Natural killer cell (primary cell): ENCODE results near the gene PTPRO. TPM values are rescaled to one million over a fixed set of nuclear protein-coding genes. Genes with fewer than 3 reads are reported as not detected.

ENCODE experiments used
- ATAC-seq, 3 donors: fragments of 150-1000 bp in 2 of 3; fragments of 200-7000 bp in 1 of 3; cut with Tn5 transposase; 1 replicate in 1 of 3; 2 replicates in 2 of 3; pipeline ENCODE4 v1.10.0; 2021; ENCODE audit warnings: mild to moderate bottlenecking in 2 of 3, moderate library complexity in 2 of 3
- DNase-seq, 2 donors: peaks; one replicate each; pipeline versions ENCODE4 v3.0.0 to v3.0.0-alpha.2; 2013 to 2021; ENCODE audit warnings: mixed read lengths in 1 of 2
- H3K27ac ChIP-seq: one replicate; pipeline ENCODE4 v1.5.1; 2013; ENCODE audit warnings: mild to moderate bottlenecking, low read length
- H3K27me3 ChIP-seq: one replicate; pipeline ENCODE4 v1.6.1; 2013; ENCODE audit warnings: low read length; ENCODE audit not compliant: control insufficient read depth, insufficient read depth
- H3K36me3 ChIP-seq: one replicate; pipeline ENCODE4 v1.6.1; 2013; ENCODE audit warnings: low read length; ENCODE audit not compliant: control insufficient read depth, insufficient read depth
- H3K4me1 ChIP-seq: one replicate; pipeline ENCODE4 v1.6.1; 2013; ENCODE audit warnings: low read length; ENCODE audit not compliant: control insufficient read depth, insufficient read depth
- H3K4me3 ChIP-seq: one replicate; pipeline ENCODE4 v1.5.1; 2013; ENCODE audit warnings: low read length
- H3K9me3 ChIP-seq: one replicate; pipeline ENCODE4 v1.6.1; 2013; ENCODE audit warnings: low read length; ENCODE audit not compliant: control insufficient read depth, insufficient read depth
- H3K27ac Mint-ChIP-seq, 2 donors: one replicate each; pipeline ENCODE4 v1.8.0; 2022; ENCODE audit warnings: mild to moderate bottlenecking in 2 of 2, mixed read lengths in 2 of 2, moderate library complexity in 1 of 2
- H3K27me3 Mint-ChIP-seq, 2 donors: one replicate each; pipeline ENCODE4 v1.8.0; 2022; ENCODE audit warnings: low read depth in 2 of 2, mixed read lengths in 2 of 2
- H3K36me3 Mint-ChIP-seq: one replicate; pipeline ENCODE4 v1.8.0; 2022; ENCODE audit warnings: mixed read lengths
- H3K4me1 Mint-ChIP-seq, 2 donors: one replicate each; pipeline ENCODE4 v1.8.0; 2022; ENCODE audit warnings: mixed read lengths in 2 of 2
- H3K4me3 Mint-ChIP-seq: one replicate; pipeline ENCODE4 v1.8.0; 2022; ENCODE audit warnings: mild to moderate bottlenecking, moderate library complexity, mixed read lengths
- H3K9me3 Mint-ChIP-seq, 2 donors: one replicate each; pipeline ENCODE4 v1.8.0; 2022; ENCODE audit warnings: mixed read lengths in 2 of 2
- CTCF ChIP-seq: fragments of 200-600 bp; IDR thresholded peaks from one replicate; pipeline ENCODE4 v1.8.0; 2022; ENCODE audit warnings: antibody characterized with exemption
- WGBS: methylation state at CpG from one replicate; pipeline ENCODE4 v1.1.7; 2013; ENCODE audit warnings: missing lambda C conversion rate; ENCODE audit not compliant: insufficient coverage; 5-methylcytosine and 5-hydroxymethylcytosine counted together
- intact Hi-C: fragments of 100-400 bp; cut with micrococcal nuclease; formaldehyde crosslinking; loops from one replicate; pipeline ENCODE4 v1.14.2; 2022
- total RNA-seq, 4 donors: library from RNA; stranded (reverse); fragments of 120-200 nt in 1 of 4; gene quantifications; one replicate each; pipeline versions ENCODE4 v1.2.3 to v1.2.4, GENCODE V29; 2013 to 2022

Gene PTPRO
- total RNA-seq, 3 donors from 2014 or later (not counting 1 experiment from before 2014, with no cell fraction given), result 0.29 to 1.2 (median 0.53) TPM

GRCh38 chr12:15364221-15365160, 42.2 kb downstream of the PTPRO start:
- Mint-ChIP-seq H3K4me3 (no peak overlapping the region), H3K27ac (no peak overlapping the region), H3K4me1 (no peaks in the 10 kb centered on the region), H3K27me3 (peaks cover 0 to 8% of the 10 kb centered on the region in 2 donors), H3K36me3 (no peaks in the 10 kb centered on the region), H3K9me3 (peaks cover 0 to 4% of the 10 kb centered on the region in 2 donors)
- WGBS, result 82% methylated on average over 3 of the region's 4 CpGs
- intact Hi-C loops, result no loop called here
- no peaks in the 10 kb centered on the region for H3K27me3 ChIP-seq
- no peak overlapping the region for H3K4me3 ChIP-seq
- H3K27ac ChIP-seq, result no peak overlapping the region
- TF ChIP-seq CTCF, result no peak
- ATAC-seq (no peak), DNase-seq (no peak)
- H3K36me3 ChIP-seq, result no peaks in the 10 kb centered on the region
- no peaks in the 10 kb centered on the region for H3K4me1 ChIP-seq
- no peaks in the 10 kb centered on the region for H3K9me3 ChIP-seq

GRCh38 chr12:15368812-15369211, 46.5 kb downstream of the PTPRO start:
- Histone ChIP-seq H3K36me3 (no peaks in the 10 kb centered on the region), H3K9me3 (no peaks in the 10 kb centered on the region), H3K4me1 (no peaks in the 10 kb centered on the region), H3K27ac (no peak overlapping the region), H3K4me3 (no peak overlapping the region), H3K27me3 (no peaks in the 10 kb centered on the region)
- intact Hi-C loops, result no loop called here
- DNase-seq (no peak), ATAC-seq (no peak)
- TF ChIP-seq CTCF, result no peak
- H3K27ac Mint-ChIP-seq, result no peak overlapping the region
- no peaks in the 10 kb centered on the region for H3K4me1 Mint-ChIP-seq
- H3K36me3 Mint-ChIP-seq, result no peaks in the 10 kb centered on the region
- no peak overlapping the region for H3K4me3 Mint-ChIP-seq
- peaks cover 0 to 8% of the 10 kb centered on the region in 2 donors for H3K27me3 Mint-ChIP-seq
- 82% methylated on average over 4 of the region's 4 CpGs for WGBS
- peaks cover 0 to 4% of the 10 kb centered on the region in 2 donors for H3K9me3 Mint-ChIP-seq

- no peak for TF ChIP-seq CTCF
- Histone ChIP-seq H3K27me3 (no peaks in the 10 kb centered on the region), H3K27ac (no peak overlapping the region), H3K4me3 (no peak overlapping the region), H3K9me3 (no peaks in the 10 kb centered on the region), H3K4me1 (no peaks in the 10 kb centered on the region), H3K36me3 (no peaks in the 10 kb centered on the region)
- H3K36me3 Mint-ChIP-seq, result peaks cover 8% of the 10 kb centered on the region
- WGBS, result 83% methylated on average over 1 of the region's 2 CpGs
- no peak overlapping the region for H3K27ac Mint-ChIP-seq
- H3K4me3 Mint-ChIP-seq, result no peak overlapping the region
- peaks cover 0 to 3% of the 10 kb centered on the region in 2 donors for H3K27me3 Mint-ChIP-seq
- H3K9me3 Mint-ChIP-seq, result peaks cover 6 to 12% of the 10 kb centered on the region in 2 donors
- DNase-seq, result no peak
- intact Hi-C loops, result no loop called here
- no peak for ATAC-seq
- no peaks in the 10 kb centered on the region for H3K4me1 Mint-ChIP-seq
These were observed 50.0 kb downstream of the PTPRO start for GRCh38 chr12:15372352-15372751.
